KOPT-K1 (cell line): Measurements from ENCODE around the gene CLDN19.
"Not testable (repeated sequence)": the region's sequence is repeated elsewhere in the genome, so short reads cannot be mapped to it uniquely, and the experiment has no call there.

ENCODE experiments used
- H3K27ac ChIP-seq: fragments of 200-600 bp; sonication (generic); 2 replicates; pipeline ENCODE4 v1.5.1; 2016; ENCODE audit warnings: antibody characterized with exemption, mild to moderate bottlenecking, low read depth, low read length; ENCODE audit not compliant: poor library complexity, severe bottlenecking
- H3K36me3 ChIP-seq: fragments of 200-600 bp; sonication (generic); 2 replicates; pipeline ENCODE4 v1.5.1; 2017; ENCODE audit warnings: antibody characterized with exemption, mild to moderate bottlenecking, low read length, moderate library complexity; ENCODE audit not compliant: insufficient read depth
- H3K9me3 ChIP-seq: fragments of 200-600 bp; sonication (generic); 2 replicates; pipeline ENCODE4 v1.5.1; 2017; ENCODE audit warnings: antibody characterized with exemption, low read length, mild to moderate bottlenecking; ENCODE audit not compliant: insufficient read depth, poor library complexity, severe bottlenecking

The CLDN19 gene

DNA sequence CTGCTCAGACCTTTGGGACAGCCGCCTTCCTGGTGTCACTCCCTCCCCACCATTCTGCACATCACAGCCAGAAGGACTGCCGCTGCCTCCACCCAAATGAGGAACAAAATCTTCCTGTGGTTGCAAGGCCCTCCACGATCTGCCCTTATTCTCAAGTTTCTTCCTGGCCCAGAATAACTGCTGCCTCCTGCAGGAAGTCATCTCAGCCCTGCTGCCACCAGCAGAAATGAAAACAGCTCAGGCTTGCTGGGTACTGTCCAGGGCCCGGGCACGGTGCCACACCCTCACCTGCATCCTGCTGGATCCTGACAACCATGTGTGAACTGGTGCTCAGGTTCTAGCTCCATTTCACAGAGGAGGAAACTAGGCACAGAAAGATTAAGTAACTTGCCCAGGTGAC is 2.8 kb downstream of the CLDN19 start:
- Histone ChIP-seq H3K27ac (no peak overlapping the region), H3K36me3 (no peaks in the 10 kb centered on the region), H3K9me3 (no peaks in the 10 kb centered on the region)

DNA sequence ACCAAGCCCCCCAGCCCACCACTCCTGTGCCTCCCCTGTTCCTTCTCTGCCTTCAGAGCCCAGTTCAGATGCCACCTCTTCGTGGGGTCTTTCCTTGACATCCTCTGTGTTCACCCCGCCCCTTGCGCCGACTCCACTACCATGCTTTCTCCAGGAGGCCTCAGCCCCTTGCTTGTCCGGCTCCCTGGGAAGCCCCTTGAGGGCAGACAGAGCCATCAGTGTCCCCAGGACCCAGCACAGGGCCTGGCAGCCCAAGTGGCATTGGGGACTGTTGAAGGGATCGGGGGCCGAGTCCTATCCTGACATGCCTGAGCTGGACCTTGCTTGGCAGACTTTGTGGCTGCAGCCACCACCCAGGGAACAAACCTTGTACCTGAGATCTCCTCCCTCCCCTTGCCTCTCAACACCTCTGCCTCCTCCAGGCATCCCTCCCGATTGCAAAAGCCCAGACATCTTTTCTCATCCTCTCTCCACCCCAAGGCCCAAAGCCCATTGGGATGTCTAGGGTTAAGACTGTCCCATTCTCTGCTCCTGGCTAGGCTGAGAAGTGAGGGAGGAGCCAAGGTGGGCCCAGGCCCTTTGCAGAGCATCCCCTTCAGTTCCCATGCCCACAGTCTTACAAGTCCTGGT is 3.4 kb downstream of the CLDN19 start:
- Histone ChIP-seq H3K9me3 (no peaks in the 10 kb centered on the region), H3K36me3 (no peaks in the 10 kb centered on the region), H3K27ac (no peak overlapping the region)

DNA sequence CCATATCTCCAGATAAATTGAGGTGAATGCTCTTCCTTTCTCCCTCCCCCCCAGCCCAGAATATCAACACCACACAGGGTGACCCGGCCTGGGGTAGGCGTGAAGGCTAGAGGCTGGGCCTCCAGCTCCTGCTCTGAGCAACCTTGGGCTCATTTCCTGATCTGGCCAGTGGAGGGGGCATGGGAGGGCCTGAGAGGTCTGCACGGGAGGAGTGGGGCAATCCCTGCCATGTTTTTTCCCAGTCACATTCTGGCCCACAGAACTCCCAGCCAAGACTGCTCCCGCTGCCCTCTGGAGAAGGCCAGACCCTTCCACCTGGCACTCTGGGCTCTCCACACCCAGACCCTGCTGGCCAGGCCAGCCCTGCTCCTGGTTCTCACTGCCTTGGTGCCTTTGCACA is 3.9 kb downstream of the CLDN19 start:
- Histone ChIP-seq H3K27ac (no peak overlapping the region), H3K9me3 (no peaks in the 10 kb centered on the region), H3K36me3 (no peaks in the 10 kb centered on the region)

DNA sequence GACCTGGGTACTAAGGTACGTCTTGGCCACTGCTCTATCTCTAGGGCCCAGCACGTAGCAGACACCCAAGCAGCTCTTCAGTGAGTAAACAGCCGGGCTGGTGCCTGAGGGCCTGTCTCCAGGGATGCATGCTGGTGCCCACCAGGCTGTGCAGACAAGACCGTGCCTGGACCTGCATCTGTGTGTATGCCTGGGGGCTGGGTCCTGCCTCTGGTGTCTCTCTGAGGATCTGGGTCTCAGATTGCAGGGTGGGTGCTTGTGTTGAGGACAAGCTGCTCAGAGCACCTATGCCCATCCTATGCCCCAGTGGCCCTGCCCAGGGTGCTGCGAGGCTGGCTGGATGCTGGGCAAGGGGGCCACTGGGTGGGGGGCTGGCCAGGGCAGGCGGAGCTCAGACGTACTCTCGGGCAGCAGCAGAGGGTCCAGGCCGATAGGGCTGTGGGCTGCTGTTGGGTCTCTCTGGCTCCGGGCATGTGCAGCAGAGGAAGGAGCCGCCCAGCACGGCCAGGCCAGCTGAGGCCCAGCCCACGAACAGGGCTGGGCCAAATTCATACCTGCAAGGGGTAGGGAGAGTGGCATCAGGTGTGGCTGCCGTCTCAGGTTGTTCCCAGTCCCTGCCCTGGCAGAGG is 4.4 kb downstream of the CLDN19 start:
- no peak overlapping the region for H3K27ac ChIP-seq
- no peaks in the 10 kb centered on the region for H3K9me3 ChIP-seq
- no peaks in the 10 kb centered on the region for H3K36me3 ChIP-seq

DNA sequence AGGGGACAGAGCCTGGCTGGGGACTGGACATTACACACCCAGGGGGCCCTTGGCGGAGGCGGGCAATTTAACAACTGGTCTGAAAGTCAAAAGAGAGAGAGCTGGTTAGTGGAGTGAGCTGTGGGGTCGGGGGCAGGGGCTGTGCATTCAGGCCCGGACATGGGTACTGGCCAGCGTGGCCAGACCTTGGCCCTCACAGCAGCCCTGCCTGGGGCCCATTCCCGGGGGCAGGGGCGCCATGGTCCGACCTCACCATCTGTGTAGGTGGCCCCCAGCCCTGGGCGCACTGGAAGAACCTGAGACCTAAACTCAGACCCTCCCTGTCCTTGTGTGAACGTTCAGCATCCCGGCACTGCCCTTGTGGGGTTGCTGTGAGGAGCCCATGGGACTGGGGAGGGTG is 5.0 kb downstream of the CLDN19 start:
- Histone ChIP-seq H3K9me3 (no peaks in the 10 kb centered on the region), H3K27ac (no peak overlapping the region), H3K36me3 (no peaks in the 10 kb centered on the region)

DNA sequence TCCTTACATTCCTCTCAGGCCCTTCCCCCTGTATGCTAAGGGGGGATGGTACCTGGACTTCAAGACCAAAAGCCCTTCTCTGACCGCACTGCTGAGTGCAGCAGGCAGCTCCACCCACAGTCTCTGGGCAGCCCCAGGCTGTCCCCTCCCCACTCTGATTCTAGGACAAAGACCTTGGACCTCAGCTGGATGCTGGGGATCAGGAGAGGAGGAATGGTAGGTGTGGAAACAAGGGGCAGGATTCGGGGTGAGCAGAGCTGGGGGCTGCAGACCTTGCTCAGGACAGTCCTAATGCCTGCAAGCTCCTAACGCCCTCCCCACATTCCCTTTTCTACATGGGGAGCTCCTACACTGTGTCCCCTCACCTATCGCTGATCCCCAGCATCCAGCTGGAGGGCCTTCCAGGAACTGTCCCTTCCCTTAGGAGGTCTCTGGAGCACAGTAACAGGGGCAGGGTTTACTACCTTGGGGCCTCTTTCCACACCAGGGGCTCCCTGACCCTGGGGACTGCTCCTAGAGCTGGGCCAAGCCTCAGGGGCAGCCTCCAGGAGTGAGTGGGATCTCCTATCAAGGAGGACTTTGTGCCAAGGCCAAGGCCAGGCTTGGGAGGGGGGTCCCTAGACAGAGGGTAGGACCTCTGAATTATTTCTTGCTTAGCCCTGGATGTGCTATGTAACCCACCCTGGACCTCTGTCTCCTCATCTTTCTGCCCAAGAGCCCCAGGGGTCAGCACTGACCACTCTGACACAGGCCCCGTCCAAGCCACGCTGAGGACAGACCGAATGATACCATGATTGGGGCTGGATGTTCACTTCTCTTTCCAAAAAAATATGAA is 5.6 kb downstream of the CLDN19 start:
- no peaks in the 10 kb centered on the region for H3K9me3 ChIP-seq
- no peaks in the 10 kb centered on the region for H3K36me3 ChIP-seq
- no peak overlapping the region for H3K27ac ChIP-seq

DNA sequence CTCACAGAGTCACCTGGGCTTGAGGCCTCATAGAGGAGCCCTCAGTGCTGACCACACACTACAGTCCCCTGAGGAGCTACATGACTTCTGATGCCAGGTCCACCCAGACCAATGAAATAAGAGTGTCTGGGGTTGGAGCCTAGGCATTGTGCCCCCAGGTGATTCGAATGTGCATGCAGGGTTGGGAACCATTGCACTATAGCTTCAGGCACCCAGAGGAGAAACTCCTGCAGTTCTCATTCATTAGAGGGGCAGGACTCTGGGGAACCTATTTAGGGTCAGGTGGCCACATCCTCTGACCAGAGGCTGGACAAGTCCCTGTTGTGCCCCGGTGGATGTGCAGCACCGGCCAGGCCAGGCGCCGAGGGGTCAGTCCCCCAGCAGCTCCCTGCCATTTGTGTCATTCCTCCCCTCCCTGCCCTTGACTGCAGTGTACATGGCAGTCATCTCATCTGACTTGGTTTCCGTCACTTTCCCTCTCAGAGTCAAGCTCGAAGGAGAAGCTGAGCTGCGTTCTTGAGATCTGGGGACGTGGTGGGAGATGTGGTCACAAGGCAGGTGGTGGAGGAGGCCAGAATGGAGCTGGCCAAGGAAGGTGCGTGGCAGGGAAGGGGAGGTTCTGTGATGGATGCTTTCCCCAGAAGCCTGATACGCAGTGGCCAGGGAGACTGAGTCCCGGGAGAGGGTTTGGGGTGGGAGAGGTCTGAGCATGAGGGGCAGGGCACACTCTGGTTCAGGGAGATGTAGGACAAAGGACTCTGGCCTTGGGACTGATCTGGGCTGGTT is 6.4 kb downstream of the CLDN19 start:
- no peak overlapping the region for H3K27ac ChIP-seq
- no peaks in the 10 kb centered on the region for H3K9me3 ChIP-seq
- H3K36me3 ChIP-seq = no peaks in the 10 kb centered on the region

DNA sequence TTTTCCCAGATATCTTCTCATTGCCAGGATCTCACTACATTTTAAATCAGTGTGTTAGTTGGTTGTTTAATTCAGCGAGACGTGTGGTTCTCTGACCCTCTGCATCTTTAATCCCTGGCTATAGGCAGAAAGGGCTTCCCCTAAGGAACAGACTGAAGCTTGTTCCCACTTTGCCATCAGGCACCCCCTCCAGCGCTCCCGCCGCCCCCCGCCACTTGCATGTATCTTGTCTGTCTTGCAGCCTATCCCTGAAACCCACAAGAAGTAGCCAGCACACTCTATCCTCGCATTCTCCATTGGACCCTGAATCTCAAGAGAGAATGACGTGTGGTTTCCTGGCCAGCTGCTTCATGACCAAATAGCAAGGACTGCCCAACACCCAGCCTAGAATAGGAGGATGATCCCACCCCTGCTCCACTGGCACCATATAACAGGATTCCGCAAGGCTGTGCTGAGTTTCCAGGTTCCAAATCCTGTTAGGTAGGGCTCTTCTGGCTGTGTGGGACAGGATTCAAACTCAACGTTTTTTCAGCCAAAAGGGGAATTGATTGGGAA is 7.8 kb downstream of the CLDN19 start:
- Histone ChIP-seq H3K36me3 (no peaks in the 10 kb centered on the region), H3K27ac (no peak overlapping the region)

DNA sequence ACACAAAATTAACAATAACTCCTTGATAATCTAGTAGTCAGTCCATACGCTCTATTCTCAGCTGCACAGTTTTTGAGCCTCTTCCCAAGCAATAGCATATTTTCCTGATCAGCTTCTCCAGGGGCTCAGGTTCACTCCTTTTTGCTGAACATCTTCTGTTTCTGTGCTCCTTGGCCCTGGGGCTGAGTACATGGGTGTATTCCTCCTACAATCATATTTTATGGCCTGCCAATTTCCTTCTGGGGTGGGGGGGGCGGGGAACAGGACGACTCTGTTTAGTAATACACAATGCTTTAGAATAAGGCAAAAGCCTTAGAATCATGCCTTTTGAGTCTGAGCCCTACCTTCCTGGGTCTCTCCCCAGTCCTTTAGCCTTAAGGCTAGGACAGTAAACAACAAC is 8.5 kb downstream of the CLDN19 start:
- Histone ChIP-seq H3K36me3 (no peaks in the 10 kb centered on the region), H3K9me3 (no peaks in the 10 kb centered on the region), H3K27ac (no peak overlapping the region)

More for the DNA sequence above, 7.8 kb downstream of the CLDN19 start:
- H3K9me3 ChIP-seq = no peaks in the 10 kb centered on the region

DNA sequence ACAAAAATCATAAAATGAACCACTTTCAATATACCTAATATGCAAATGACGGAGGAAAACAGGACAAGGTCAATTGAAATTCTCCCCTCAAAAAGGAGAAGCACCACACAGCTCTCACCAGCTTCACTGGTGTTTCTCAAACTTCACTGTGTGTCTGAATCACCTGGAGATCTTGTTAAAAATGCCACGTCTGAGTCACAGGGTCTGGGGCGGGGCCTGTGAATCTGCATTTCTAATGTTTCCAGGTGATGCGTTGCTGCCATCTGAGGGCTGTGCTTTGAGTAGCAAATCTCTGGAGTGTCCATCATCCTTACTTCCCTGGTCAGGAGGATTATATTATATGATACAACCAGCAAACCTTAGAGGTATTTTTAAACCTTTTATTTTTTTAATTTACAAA is 9.0 kb downstream of the CLDN19 start:
- no peaks in the 10 kb centered on the region for H3K36me3 ChIP-seq
- no peaks in the 10 kb centered on the region for H3K9me3 ChIP-seq
- H3K27ac ChIP-seq = no peak overlapping the region

DNA sequence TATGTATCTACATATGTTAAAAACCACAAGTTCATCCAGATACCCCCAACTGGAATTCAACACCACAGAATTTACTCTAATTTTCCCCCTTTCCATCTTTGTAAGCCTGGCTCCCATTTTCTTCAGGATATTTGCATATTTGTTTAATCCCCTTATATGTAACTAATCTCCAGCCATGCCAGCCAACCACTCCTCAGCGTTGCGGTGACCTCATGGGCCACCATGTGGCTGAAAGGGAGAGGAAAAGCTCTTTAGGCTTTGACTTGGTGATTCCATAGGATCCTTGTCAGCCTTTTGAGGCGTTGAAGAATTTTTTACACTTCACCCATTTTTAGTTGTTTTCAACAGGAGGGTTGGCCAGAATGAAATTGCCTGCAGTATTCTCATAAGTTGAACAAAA is 10.0 kb downstream of the CLDN19 start:
- Histone ChIP-seq H3K9me3 (no peaks in the 10 kb centered on the region), H3K36me3 (no peaks in the 10 kb centered on the region), H3K27ac (no peak overlapping the region)

DNA sequence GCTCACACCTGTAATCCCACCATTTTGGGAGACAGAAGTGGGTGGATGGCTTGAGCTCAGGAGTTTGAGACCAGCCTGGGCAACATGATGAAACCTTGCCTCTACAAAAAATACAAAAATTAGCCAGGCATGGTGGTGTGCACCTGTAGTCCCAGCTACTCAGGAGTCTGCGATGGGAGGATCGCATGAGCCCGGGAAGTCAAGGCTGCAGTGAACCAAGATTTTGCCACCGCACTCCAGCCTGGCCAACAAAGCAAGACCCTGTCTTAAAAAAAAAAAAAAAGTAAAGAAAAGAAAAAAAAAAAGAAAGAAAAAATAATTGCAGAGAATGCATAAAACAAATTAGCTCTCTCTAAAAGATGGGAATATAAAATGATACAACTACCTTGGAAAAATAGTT is 14.2 kb downstream of the CLDN19 start:
- H3K9me3 ChIP-seq, H3K36me3 ChIP-seq, H3K27ac ChIP-seq: not testable (repeated sequence)

DNA sequence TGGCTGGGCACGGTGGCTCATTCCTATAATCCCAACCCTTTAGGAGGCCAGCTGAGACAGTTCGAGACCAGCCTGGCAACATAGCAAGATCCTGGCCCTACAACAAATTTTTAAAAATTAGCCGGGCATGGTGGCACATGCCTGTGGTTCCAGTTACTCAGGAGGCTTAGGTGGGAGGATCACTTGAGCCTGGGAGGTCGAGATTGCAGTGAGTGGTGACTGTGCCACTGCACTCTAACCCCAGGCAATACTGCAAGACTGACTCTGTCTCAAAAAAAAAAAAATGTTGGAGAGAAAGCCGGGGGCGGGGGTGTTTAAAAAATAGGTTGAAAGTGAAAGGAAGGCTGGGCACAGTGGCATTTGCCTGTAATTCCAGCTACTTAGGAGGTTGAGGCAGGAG is 16.5 kb downstream of the CLDN19 start:
- H3K9me3 ChIP-seq = no peaks in the 10 kb centered on the region
- peaks cover 4% of the 10 kb centered on the region; the same call in 1 of the 2 replicates for H3K36me3 ChIP-seq

DNA sequence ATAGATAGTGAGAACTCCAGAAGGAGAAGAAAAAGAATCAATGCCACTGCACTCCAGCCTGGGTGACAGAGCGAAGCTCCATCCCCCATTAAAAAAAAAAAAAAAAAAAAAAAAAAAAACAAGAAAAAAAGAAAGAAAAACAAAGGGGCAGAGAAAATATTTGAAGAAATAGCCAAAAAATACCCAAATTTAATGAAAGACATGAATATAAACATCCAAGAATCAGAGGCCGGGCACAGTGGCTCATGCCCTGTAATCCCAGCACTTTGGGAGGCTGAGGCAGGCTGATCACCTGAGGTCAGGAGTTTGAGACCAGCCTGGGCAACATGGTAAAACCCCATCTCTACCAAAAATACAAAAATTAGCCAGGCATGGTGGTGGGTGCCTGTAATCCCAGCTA is 17.6 kb downstream of the CLDN19 start:
- not testable (repeated sequence) for H3K27ac ChIP-seq, H3K9me3 ChIP-seq
- peaks cover 15% of the 10 kb centered on the region for H3K36me3 ChIP-seq

More for the DNA sequence above, 16.5 kb downstream of the CLDN19 start:
- no peak overlapping the region for H3K27ac ChIP-seq

DNA sequence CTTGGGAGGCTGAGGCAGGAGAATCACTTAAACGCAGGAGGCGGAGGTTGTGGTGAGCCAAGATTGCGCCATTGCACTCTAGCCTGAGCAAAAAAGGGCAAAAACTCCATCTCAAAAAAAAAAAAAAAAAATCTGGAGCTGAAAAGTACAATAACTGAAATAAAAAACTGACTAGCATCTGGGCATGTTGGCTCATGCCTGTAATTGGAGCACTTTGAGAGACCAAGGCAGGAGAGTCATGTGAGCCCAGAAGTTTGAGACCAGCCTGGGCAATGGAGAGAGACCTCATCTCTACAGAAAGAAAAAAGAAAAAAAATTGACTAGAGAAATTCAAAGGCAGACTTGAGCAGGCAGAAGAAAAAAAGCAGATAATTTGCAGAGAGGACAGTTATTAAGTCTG is 18.1 kb downstream of the CLDN19 start:
- no peak overlapping the region for H3K27ac ChIP-seq
- no peaks in the 10 kb centered on the region for H3K9me3 ChIP-seq
- peaks cover 19% of the 10 kb centered on the region for H3K36me3 ChIP-seq
